IMR-90 (cell line): Measurements from ENCODE around the gene QTRT2. TPM values are rescaled to one million over a fixed set of nuclear protein-coding genes. Genes with fewer than 3 reads are reported as not detected.
A peak's percentile ranks its signal among the peaks of the same experiment; 100 is the strongest.

Experiments used
- ATAC-seq: fragments of 200-7000 bp; cut with Tn5 transposase; 2 replicates; pipeline ENCODE4 v1.9.1; 2020; ENCODE audit warnings: low read depth, mild to moderate bottlenecking, moderate library complexity
- BruUV-seq: library from RNA; stranded (reverse); fragments of 400-500 nt; replicated peaks from 2 replicates; lab custom pipeline; 2021; lab: Mats Ljungman, UMichigan
- CTCF ChIA-PET: fragments of 300-600 bp; formaldehyde crosslinking; extraction: SDS; loops from one replicate; lab custom pipeline; 2021; ENCODE audit warnings: antibody characterized with exemption; lab: Yijun Ruan, JAX
- POLR2A ChIA-PET: fragments of 300-600 bp; sonication (Branson Sonifier 250); formaldehyde crosslinking; loops from one replicate; lab custom pipeline; 2022; ENCODE audit warnings: antibody characterized with exemption; ENCODE audit not compliant: unreplicated experiment; lab: Charles Lee
- DNase-seq: peaks from one replicate; pipeline ENCODE4 v3.0.0; 2013
- H2AFZ ChIP-seq: replicated peaks from 2 replicates; pipeline ENCODE3; 2013; ENCODE audit warnings: low read length, mild to moderate bottlenecking; ENCODE audit not compliant: poor library complexity
- H2AK5ac ChIP-seq: 2 replicates; pipeline ENCODE4 v1.6.1; 2013; ENCODE audit warnings: low read depth, low read length, inconsistent platforms
- H2AK9ac ChIP-seq: replicated peaks from 2 replicates; pipeline ENCODE3; 2013; ENCODE audit warnings: mild to moderate bottlenecking, low read depth, low read length, moderate library complexity; ENCODE audit not compliant: poor library complexity
- H2BK120ac ChIP-seq: 2 replicates; pipeline ENCODE4 v1.6.1; 2013; ENCODE audit warnings: low read depth, low read length, inconsistent platforms
- H2BK15ac ChIP-seq: 3 replicates; pipeline ENCODE4 v1.6.1; 2013; ENCODE audit warnings: low read depth, low read length, inconsistent platforms
- H2BK20ac ChIP-seq: 2 replicates; pipeline ENCODE4 v1.6.1; 2013; ENCODE audit warnings: low read depth, mild to moderate bottlenecking, inconsistent platforms, low read length, moderate library complexity
- H2BK5ac ChIP-seq: 2 replicates; pipeline ENCODE4 v1.6.1; 2013; ENCODE audit warnings: mild to moderate bottlenecking, low read depth, low read length, inconsistent platforms; ENCODE audit not compliant: poor library complexity, severe bottlenecking
- H3K14ac ChIP-seq: replicated peaks from 2 replicates; pipeline ENCODE4 v1.6.1; 2013; ENCODE audit warnings: low read depth, low read length, inconsistent platforms
- H3K18ac ChIP-seq: 2 replicates; pipeline ENCODE4 v1.6.1; 2013; ENCODE audit warnings: low read depth, low read length, control low read depth
- H3K23ac ChIP-seq: 2 replicates; pipeline ENCODE4 v1.6.1; 2013; ENCODE audit warnings: low read depth, low read length, inconsistent platforms
- H3K27ac ChIP-seq: 2 replicates; pipeline ENCODE4 v1.5.1; 2013; ENCODE audit warnings: mild to moderate bottlenecking, control low read depth, low read length; ENCODE audit not compliant: insufficient read depth
- H3K27me3 ChIP-seq: 2 replicates; pipeline ENCODE4 v1.6.1; 2013; ENCODE audit warnings: low read length; ENCODE audit not compliant: control insufficient read depth, insufficient read depth
- H3K36me3 ChIP-seq: 2 replicates; pipeline ENCODE4 v1.6.1; 2013; ENCODE audit warnings: low read length, mixed read lengths; ENCODE audit not compliant: control insufficient read depth, insufficient read depth
- H3K4ac ChIP-seq: 2 replicates; pipeline ENCODE4 v1.6.1; 2013; ENCODE audit warnings: low read depth, low read length, inconsistent platforms
- H3K4me1 ChIP-seq: 2 replicates; pipeline ENCODE4 v1.6.1; 2013; ENCODE audit warnings: low read length, mixed read lengths; ENCODE audit not compliant: control insufficient read depth, insufficient read depth
- H3K4me2 ChIP-seq: 2 replicates; pipeline ENCODE4 v1.6.1; 2013; ENCODE audit warnings: low read depth, mild to moderate bottlenecking, control low read depth, low read length, moderate library complexity
- H3K4me3 ChIP-seq: 2 replicates; pipeline ENCODE4 v1.5.1; 2013; ENCODE audit warnings: low read depth, mild to moderate bottlenecking, control low read depth, low read length, moderate library complexity; ENCODE audit not compliant: insufficient read depth
- H3K56ac ChIP-seq: 2 replicates; pipeline ENCODE4 v1.6.1; 2013; ENCODE audit warnings: low read length, inconsistent platforms; ENCODE audit not compliant: insufficient read depth; ENCODE audit errors: extremely low read depth
- H3K79me1 ChIP-seq, 2 experiments: 2 replicates each; pipeline ENCODE4 v1.6.1; 2013; ENCODE audit warnings: low read length in 2 of 2, inconsistent platforms in 1 of 2, low read depth in 1 of 2
- H3K9ac ChIP-seq: 2 replicates; pipeline ENCODE4 v1.6.1; 2013; ENCODE audit warnings: low read depth, low read length, control low read depth
- H3K9me1 ChIP-seq: 2 replicates; pipeline ENCODE4 v1.6.1; 2013; ENCODE audit warnings: low read length, inconsistent platforms; ENCODE audit not compliant: insufficient read depth
- H3K9me3 ChIP-seq: 2 replicates; pipeline ENCODE4 v1.6.1; 2013; ENCODE audit warnings: low read length; ENCODE audit not compliant: control insufficient read depth, insufficient read depth
- H4K20me1 ChIP-seq: 2 replicates; pipeline ENCODE4 v1.6.1; 2013; ENCODE audit warnings: low read length, inconsistent platforms; ENCODE audit not compliant: insufficient read depth
- H4K5ac ChIP-seq: 2 replicates; pipeline ENCODE4 v1.6.1; 2013; ENCODE audit warnings: mild to moderate bottlenecking, low read depth, low read length, control low read depth
- H4K8ac ChIP-seq, 2 experiments: 2 replicates each; pipeline ENCODE4 v1.6.1; 2013; ENCODE audit warnings: low read depth in 2 of 2, low read length in 2 of 2, control low read depth in 1 of 2, inconsistent platforms in 1 of 2
- H4K91ac ChIP-seq: 2 replicates; pipeline ENCODE4 v1.6.1; 2013; ENCODE audit warnings: low read depth, low read length, inconsistent platforms; ENCODE audit not compliant: insufficient read depth
- CEBPB ChIP-seq: IDR thresholded peaks from 2 replicates; pipeline ENCODE4 v1.6.1; 2012; ENCODE audit warnings: low read depth, low read length, improper control_type of control experiment
- MAZ ChIP-seq: IDR thresholded peaks from 2 replicates; pipeline ENCODE4 v1.6.1; 2012; ENCODE audit warnings: low read depth, mild to moderate bottlenecking, low read length, improper control_type of control experiment, moderate library complexity, borderline replicate concordance
- NFE2L2 ChIP-seq: fragments of 150-350 bp; IDR thresholded peaks from 2 replicates; pipeline ENCODE4 v1.6.1; 2016; ENCODE audit warnings: low read depth, mild to moderate bottlenecking, low read length
- WGBS, 2 experiments: methylation state at CpG; one replicate each; pipeline versions ENCODE4 v1.1.5 to v1.1.7; 2013; ENCODE audit warnings: missing lambda C conversion rate in 2 of 2; ENCODE audit not compliant: insufficient read length in 1 of 2; ENCODE audit errors: extremely low coverage in 2 of 2; 5-methylcytosine and 5-hydroxymethylcytosine counted together
- dilution Hi-C: fragments of 300-500 bp; cut with HindIII; formaldehyde crosslinking; loops from one replicate; pipeline ENCODE4 v1.14.3; 2018; ENCODE audit warnings: low sequenced_read_pairs; ENCODE audit not compliant: unreplicated experiment
- in situ Hi-C: fragments of 300-500 bp; cut with MboI; formaldehyde crosslinking; loops from 3 replicates; pipeline ENCODE4 v1.14.3; 2019; ENCODE audit warnings: low sequenced_read_pairs, inconsistent platforms, mixed read lengths
- intact Hi-C: fragments of 100-400 bp; cut with micrococcal nuclease; formaldehyde crosslinking; loops from 2 replicates; pipeline ENCODE4 v1.10.0; 2022
- polyA plus RNA-seq, 3 experiments: library from polyadenylated mRNA; depleted of rRNA; stranded (reverse); fragments of >200 nt; gene quantifications; 2 replicates each; pipeline ENCODE4 v1.2.3, GENCODE V29; 2012; ENCODE audit warnings: low replicate concordance in 1 of 3
- total RNA-seq: library from RNA; depleted of rRNA; stranded (reverse); fragments of >200 nt; gene quantifications from 2 replicates; pipeline ENCODE4 v1.2.3, GENCODE V29; 2012
- TF ChIP-seq, protein P1 (sequence below): conservative IDR thresholded peaks from 2 replicates; pipeline ENCODE4 v1.5.1; 2012; ENCODE audit warnings: mild to moderate bottlenecking, low read depth, low read length, improper control_type of control experiment

QTRT2 gene
- total and polyA plus RNA-seq, 2 of the 4 experiments (the other 2 are of a cell fraction), result 7.3 to 15.6 TPM

DNA sequence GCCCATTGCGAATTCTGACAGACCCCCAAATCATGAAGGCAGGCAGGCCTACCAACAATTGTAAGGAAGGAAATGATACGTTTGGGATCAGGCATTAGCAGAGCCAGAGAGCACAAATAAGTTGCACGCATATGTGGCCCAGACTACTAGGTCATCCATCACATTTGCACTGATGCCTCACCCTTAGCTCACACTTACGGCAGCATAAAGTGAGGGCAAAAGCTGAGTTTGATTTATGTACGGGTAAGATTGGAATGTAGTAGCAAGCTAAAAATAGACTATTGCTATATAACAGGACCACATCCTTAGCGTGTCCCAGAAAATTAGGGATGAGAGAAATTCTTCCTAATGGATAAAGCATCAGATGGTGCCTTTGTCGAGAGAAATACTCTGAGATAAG, 58.6 kb downstream of the QTRT2 start:
- no peak overlapping the region for H3K4ac ChIP-seq
- H3K9me1 ChIP-seq, result 0 out of 2 replicates have a peak, but pooled peaks cover 3% of the 10 kb centered on the region
- no TSS peak for BruUV-seq
- DNase-seq (no peak), ATAC-seq (no peak)
- no peak overlapping the region for H4K5ac ChIP-seq
- no peak overlapping the region for H3K9ac ChIP-seq
- ChIA-PET POLR2A (no interaction called here), CTCF (no interaction called here)
- H3K14ac ChIP-seq, result no peak overlapping the region
- H2BK20ac ChIP-seq, result no peak overlapping the region
- H3K4me1 ChIP-seq, result no peaks in the 10 kb centered on the region
- H2BK120ac ChIP-seq, result no peak overlapping the region
- no peak overlapping the region for H4K91ac ChIP-seq
- intact Hi-C loops, result no loop called here
- H2AK9ac ChIP-seq, result no peak overlapping the region
- WGBS, 2 experiments, result no CpG with 5 or more reads among the region's 7 CpGs
- H2AFZ ChIP-seq, result no peak overlapping the region
- no peak overlapping the region for H3K56ac ChIP-seq
- in situ Hi-C loops, result no loop called here
- no peaks in the 10 kb centered on the region for H3K79me1 ChIP-seq
- H3K18ac ChIP-seq, result no peak overlapping the region
- no peak overlapping the region for H2BK15ac ChIP-seq
- no peak overlapping the region for H3K27ac ChIP-seq
- H3K4me2 ChIP-seq, result no peak overlapping the region
- peak overlapping the region; percentile 7; the same call in 1 of the 2 replicates for H3K23ac ChIP-seq
- TF ChIP-seq CEBPB (no peak), MAZ (no peak), NFE2L2 (no peak)
- TF ChIP-seq, protein P1, sequence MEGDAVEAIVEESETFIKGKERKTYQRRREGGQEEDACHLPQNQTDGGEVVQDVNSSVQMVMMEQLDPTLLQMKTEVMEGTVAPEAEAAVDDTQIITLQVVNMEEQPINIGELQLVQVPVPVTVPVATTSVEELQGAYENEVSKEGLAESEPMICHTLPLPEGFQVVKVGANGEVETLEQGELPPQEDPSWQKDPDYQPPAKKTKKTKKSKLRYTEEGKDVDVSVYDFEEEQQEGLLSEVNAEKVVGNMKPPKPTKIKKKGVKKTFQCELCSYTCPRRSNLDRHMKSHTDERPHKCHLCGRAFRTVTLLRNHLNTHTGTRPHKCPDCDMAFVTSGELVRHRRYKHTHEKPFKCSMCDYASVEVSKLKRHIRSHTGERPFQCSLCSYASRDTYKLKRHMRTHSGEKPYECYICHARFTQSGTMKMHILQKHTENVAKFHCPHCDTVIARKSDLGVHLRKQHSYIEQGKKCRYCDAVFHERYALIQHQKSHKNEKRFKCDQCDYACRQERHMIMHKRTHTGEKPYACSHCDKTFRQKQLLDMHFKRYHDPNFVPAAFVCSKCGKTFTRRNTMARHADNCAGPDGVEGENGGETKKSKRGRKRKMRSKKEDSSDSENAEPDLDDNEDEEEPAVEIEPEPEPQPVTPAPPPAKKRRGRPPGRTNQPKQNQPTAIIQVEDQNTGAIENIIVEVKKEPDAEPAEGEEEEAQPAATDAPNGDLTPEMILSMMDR, result no peak
- dilution Hi-C loops, result no loop called here
- no peak overlapping the region for H4K8ac ChIP-seq
- H2BK5ac ChIP-seq, result no peak overlapping the region
- H3K27me3 ChIP-seq, result no peaks in the 10 kb centered on the region
- H2AK5ac ChIP-seq, result no peak overlapping the region
- no peaks in the 10 kb centered on the region for H4K20me1 ChIP-seq
- no peaks in the 10 kb centered on the region for H3K36me3 ChIP-seq
- no peak overlapping the region for H3K4me3 ChIP-seq
- H3K9me3 ChIP-seq, result no peaks in the 10 kb centered on the region
